DMS153 (cell line): Measurements from ENCODE around the gene ABHD14A.

Experiments
- DNase-seq: peaks from one replicate; lab custom pipeline; 2025; lab: John Stamatoyannopoulos, UW

Gene ABHD14A

GRCh38 chr3:51957520-51958205, 17.2 kb upstream of the ABHD14A start:
- DNase-seq: no peak

- DNase-seq: no peak
These were observed 16.0 kb upstream of the ABHD14A start for GRCh38 chr3:51958603-51959521.

GRCh38 chr3:51959651-51960050, 15.2 kb upstream of the ABHD14A start:
- DNase-seq: no peak

DNA sequence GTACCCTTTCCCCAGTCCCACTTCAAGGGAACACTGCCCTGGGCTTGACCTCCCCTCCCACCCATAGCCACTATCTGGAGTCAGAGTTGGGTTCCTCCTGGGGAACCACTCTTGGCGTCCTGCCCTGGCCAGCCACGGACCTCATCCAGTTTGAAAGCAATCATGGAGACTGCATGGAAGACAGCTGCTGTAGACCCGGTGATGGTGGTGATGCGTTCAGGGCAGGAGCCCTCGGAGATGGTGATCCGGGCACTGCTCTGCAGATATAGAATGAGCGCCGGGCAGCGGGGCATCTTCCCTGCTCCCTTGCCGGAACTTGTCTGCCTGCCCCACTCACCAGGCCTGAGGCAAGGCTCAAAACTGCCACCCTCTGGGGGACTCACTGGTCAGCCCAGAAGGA, 14.5 kb upstream of the ABHD14A start:
- DNase-seq: no peak

DNA sequence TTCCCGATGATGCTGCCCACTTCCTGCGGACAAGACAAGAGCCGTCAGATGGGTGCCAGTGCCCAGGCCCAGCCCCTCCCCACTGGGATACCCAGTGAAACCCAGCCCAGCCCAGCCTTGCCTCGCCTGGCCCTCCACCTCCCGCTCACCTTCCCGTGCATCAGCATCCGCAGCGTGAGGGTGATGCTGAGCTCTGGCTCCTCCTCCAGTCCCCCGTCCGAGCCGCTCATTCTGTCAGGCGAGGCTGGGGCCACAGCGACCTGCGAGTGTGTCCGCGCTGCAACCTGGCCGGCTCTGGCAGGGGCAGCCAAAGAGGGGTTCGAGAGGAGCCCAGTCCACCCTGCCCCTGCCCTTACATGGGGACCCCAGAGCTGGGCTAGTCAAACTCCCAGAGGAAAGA, 13.9 kb upstream of the ABHD14A start:
- DNase-seq: no peak

- no peak for DNase-seq
These were observed 13.0 kb upstream of the ABHD14A start for GRCh38 chr3:51961602-51962569.

DNA sequence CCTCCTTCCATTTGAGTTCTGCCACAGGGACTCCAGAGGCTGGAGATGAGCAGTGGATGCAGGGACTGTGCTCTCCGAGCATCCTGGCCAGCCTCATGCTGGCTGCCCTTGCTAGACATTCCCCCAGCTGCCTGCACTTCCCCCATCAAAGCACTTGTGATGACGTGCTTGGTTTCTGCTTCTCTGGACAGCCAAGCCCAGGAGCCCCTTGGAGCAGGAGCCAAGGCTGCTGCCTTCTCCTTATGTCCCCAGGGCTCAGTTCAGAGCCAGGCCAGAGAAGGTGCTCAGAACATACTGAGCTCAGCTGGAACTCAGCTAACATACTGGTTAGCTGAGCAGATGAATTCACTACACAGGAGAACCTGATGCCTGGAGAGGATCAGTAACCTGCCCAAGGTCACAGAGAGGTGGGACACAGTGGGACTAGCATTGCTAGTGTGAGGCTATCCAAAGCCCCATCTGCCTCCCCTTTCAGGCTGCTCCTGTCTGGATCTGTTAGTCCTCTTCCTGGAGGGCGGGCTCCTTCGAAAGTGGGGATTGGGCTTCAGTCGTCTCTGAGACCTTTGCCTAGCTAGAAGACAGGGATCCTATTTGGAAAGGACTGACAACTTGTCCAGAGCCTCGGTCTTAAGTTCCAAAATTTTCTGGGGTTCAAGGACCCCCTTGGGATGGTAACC, 11.9 kb upstream of the ABHD14A start:
- DNase-seq: no peak

- no peak for DNase-seq
These were observed 10.9 kb upstream of the ABHD14A start for GRCh38 chr3:51963951-51964451.

DNA sequence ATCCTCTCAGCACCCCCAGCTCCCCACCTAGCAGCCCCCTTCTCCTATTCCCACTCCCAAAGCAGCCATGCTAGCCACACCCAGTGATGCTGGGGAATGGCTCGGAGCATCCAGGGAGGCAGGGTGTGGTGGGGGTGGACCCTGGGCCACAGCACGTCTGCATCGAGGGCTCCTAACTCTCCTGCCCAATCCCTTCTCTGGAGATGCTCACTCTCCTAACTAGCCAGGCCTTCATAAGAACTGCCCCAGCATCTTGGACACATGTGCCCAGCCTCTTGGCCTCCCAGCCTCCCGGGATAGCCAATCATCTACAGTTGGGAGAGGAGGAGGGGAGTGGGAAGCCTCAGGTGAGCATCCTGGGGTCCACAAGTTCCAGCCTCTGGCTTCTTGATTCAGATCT, 10.3 kb upstream of the ABHD14A start:
- DNase-seq: no peak

DNA sequence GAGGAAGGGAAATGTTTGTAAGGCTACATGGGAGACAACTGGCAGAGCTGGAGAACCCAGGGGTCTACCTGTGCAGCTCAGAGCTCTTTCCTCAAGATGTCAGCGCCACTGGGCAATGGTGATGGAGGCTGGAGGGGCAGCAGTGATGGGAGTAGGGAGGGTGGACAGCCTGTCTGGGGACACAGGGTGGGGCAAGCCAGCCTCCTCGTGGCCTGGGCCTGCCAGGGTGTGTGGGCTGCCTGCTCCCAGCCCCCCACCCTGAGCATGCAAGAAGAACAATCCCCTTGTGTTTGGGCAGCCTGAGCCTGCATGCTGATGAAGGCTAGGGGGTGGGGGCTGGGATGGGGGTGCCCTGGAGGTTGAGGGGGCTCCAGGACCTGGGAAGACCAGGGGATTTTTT, 8.8 kb upstream of the ABHD14A start:
- DNase-seq: no peak

DNA sequence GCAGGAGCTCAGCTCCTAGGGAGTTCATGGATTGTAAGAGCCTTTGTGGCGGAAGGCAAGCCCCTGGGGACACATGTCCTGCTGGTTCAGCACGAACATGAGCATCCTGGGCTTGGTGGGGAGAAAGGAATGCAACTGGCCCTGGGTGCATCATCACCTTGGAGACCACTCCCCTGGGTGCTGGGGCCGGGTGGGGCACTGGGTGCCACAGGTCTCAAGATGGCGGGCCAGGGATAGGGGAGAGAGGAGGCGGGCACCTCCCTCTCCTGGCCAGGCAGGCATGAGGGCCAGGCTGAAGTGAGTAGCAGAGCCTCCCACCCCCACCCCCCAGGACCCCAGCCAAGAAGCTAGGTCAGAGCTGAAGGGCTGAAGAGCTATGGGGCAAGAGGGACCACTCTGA, 8.4 kb upstream of the ABHD14A start:
- DNase-seq: no peak

DNA sequence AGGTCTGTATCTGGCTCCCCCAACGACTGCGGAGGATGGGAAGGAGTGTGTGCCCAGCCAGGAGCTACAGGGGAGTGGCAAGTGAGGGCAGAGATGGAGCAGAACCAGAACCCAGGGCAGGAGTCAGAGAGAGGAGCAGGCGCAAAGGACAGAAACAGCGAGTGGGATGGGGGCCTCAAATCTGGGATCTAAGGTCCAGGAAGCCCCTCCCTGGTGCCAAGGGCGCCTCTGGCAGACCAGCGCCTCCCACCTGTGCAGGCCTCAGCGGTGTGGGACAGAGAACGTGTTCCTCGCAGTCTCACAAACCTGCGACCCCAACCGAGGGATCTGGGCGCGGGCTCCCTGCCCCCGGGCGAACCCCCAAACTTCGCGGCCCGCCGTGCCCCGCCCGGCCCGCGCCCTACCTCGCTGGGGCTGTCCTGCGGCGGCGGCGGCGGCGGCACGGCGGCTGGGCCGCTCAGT, 7.9 kb upstream of the ABHD14A start:
- DNase-seq: no peak

- DNase-seq: no peak
These were observed 7.3 kb upstream of the ABHD14A start, which contains the start of gene PCBP4 for GRCh38 chr3:51967384-51968169. TSS of gene PCBP4 (minus strand) at chr3:51967454. CDS start at chr3:51961240, 6,214 bp downstream.

DNA sequence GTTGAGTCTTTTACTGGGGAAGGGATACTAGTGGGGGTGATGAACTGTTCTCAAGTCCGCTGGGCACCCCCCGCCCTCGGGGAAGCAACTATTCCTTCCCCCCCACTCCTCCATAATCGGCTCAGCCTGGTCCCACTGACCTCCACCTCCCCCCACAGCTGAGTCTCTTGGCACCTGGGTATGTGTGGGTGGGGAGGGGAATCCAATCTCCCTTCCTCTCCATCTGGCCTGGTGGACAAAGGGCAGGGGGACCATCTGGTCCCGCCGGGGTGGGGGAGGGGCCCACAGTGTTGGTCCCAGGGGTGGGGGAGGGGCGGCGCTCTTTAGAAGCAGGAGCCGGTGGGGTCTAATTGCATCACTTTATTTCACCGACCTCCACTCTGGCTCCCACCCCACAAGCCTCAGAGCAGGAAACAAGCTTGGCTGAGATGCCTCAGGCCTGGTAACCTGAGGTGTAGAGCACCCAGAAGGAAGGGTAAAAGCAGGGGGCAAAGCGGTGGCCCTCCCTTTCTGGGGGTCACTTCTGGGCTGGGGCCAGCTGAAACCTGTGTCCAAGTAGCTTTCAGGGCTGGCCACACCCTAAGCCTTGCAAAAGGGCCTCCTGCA, 6.6 kb upstream of the ABHD14A start:
- DNase-seq: no peak

GRCh38 chr3:51968883-51969678, 5.8 kb upstream of the ABHD14A start:
- DNase-seq: no peak

DNA sequence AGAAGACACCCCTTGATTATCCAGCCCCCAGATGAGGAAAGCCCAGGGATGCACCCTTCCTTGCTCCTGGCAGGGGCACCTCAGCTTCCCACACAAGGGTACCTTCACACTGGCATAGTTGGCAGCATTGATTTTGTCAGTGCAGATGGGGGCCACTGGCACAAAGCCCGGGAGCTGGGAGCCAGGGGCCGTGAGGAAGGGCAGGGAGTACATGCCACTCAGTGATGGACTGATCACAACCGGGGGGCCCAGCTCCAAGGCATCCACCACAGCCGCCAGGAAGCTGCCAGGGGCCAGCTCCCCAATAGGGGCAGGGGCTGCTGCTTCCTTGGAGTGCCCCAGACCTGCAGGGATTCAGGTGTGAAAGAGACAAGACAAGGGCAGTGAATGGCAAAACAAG, 5.0 kb upstream of the ABHD14A start:
- no peak for DNase-seq

- DNase-seq: no peak
These were observed 4.1 kb upstream of the ABHD14A start for GRCh38 chr3:51970606-51971300.

DNA sequence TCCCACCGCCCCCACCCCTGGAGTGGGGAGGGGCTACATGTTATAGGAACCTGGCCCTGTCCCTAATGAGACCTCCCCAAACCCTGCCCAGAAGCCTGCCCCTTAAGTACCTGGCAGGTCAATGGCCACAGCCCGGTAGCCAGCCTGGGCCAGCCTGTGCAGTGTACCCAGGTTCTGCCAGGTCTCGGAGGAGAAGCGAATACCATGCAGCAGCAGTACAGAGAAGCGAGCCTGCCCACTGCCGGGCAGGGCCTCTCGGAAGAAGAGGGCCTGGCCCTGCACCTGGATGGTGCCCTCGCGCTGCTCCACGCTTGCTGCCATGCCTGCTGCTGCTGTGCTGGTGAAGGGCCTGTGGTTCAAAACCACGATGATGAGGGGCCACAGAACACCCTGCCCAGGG, 3.5 kb upstream of the ABHD14A start:
- DNase-seq: no peak
